Vagina (tissue), 2 donors: ENCODE results near the gene HNMT.

Experiments
- POLR2A ChIP-seq, 2 donors: fragments of 450-650 bp; IDR thresholded peaks; one replicate each; pipeline ENCODE4 v1.6.1; 2017; ENCODE audit warnings: antibody characterized with exemption in 2 of 2, mild to moderate bottlenecking in 2 of 2, moderate library complexity in 2 of 2
- POLR2AphosphoS5 ChIP-seq, 2 donors: sonication (generic); formaldehyde crosslinking; IDR thresholded peaks; one replicate each; pipeline ENCODE4 v1.9.0; 2017; ENCODE audit warnings: antibody characterized with exemption in 2 of 2, mild to moderate bottlenecking in 2 of 2, low read depth in 1 of 2; ENCODE audit not compliant: insufficient read depth in 1 of 2
- TF ChIP-seq, protein P1 (sequence below), 3 experiments: fragments of 450-650 bp in 2 of 3; fragments of 200-600 bp in 1 of 3; sonication (generic) in 1 of 3; IDR thresholded peaks; one replicate each; pipeline ENCODE4 v1.5.1; 2017 to 2019; ENCODE audit warnings: antibody characterized with exemption in 3 of 3, mild to moderate bottlenecking in 2 of 3, moderate library complexity in 2 of 3

DNA sequence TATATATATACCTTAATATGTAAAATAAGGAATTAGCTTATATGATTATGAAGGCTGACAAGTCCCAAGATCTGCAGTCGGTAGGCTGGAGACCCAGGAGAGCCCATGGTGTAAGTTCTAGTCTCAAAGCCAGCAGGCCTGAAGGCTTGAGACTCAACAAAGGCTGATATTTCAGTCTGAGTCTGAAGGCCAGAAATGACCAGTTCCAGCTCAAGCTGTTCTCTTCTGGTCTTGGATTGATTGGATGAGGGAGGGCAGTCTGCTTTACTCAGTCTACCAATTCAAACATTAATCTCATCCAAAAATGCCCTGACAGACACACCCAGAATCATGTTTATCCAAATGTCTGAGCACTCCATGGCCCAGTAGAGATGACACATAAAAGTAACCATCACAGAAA, 22.0 kb downstream of the HNMT start:
- no peak for TF ChIP-seq POLR2AphosphoS5 (IDR thresholded peaks at IDR 0.05; ENCODE audit: insufficient read depth in 1 of 2, low read depth in 1 of 2)
- TF ChIP-seq, protein P1, sequence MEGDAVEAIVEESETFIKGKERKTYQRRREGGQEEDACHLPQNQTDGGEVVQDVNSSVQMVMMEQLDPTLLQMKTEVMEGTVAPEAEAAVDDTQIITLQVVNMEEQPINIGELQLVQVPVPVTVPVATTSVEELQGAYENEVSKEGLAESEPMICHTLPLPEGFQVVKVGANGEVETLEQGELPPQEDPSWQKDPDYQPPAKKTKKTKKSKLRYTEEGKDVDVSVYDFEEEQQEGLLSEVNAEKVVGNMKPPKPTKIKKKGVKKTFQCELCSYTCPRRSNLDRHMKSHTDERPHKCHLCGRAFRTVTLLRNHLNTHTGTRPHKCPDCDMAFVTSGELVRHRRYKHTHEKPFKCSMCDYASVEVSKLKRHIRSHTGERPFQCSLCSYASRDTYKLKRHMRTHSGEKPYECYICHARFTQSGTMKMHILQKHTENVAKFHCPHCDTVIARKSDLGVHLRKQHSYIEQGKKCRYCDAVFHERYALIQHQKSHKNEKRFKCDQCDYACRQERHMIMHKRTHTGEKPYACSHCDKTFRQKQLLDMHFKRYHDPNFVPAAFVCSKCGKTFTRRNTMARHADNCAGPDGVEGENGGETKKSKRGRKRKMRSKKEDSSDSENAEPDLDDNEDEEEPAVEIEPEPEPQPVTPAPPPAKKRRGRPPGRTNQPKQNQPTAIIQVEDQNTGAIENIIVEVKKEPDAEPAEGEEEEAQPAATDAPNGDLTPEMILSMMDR (IDR thresholded peaks at IDR 0.05), result no peak
- no peak for TF ChIP-seq POLR2A (IDR thresholded peaks at IDR 0.05)
